M059J (cell line): ENCODE results near the gene PSPH. TPM values are rescaled to one million over a fixed set of nuclear protein-coding genes. Genes with fewer than 3 reads are reported as not detected.

Experiments
- DNase-seq: peaks from one replicate; pipeline ENCODE4 v3.0.0-alpha.2; 2012; ENCODE audit warnings: low read depth
- total RNA-seq: library from RNA; depleted of rRNA; stranded (reverse); fragments of >200 nt; shearing (Covaris generic); gene quantifications from 2 replicates; pipeline ENCODE4 v1.2.3, GENCODE V29; 2014

The PSPH gene
- total RNA-seq, 1 experiment from 2014 or later, result 50.8 TPM

GRCh38 chr7:56003749-56004148 is 47.5 kb downstream of the PSPH start:
- DNase-seq, result no peak

- DNase-seq, result no peak
Measured at GRCh38 chr7:55996856-55997500, 54.3 kb downstream of the PSPH start.

- DNase-seq, result peak; percentile 56
Measured at GRCh38 chr7:55992346-55992745, 58.9 kb downstream of the PSPH start.

GRCh38 chr7:55983537-55983936 is 67.7 kb downstream of the PSPH start:
- DNase-seq, result no peak

- no peak for DNase-seq
Measured at GRCh38 chr7:55980266-55980665, 71.0 kb downstream of the PSPH start.

GRCh38 chr7:55977831-55978230 is 73.4 kb downstream of the PSPH start:
- DNase-seq, result peak; percentile 69

- DNase-seq, result no peak
Measured at GRCh38 chr7:55975988-55976633, 75.1 kb downstream of the PSPH start.

- no peak for DNase-seq
Measured at GRCh38 chr7:55973747-55974250, 77.4 kb downstream of the PSPH start.

- no peak for DNase-seq
Measured at GRCh38 chr7:55970978-55971377, 80.3 kb downstream of the PSPH start.

- DNase-seq, result no peak
Measured at GRCh38 chr7:55970561-55970960, 80.7 kb downstream of the PSPH start.

GRCh38 chr7:55969391-55969790 is 81.9 kb downstream of the PSPH start:
- DNase-seq, result no peak

GRCh38 chr7:55966851-55967250 is 84.4 kb downstream of the PSPH start:
- DNase-seq, result no peak

- no peak for DNase-seq
Measured at GRCh38 chr7:55965805-55966421, 85.3 kb downstream of the PSPH start.

- no peak for DNase-seq
Measured at GRCh38 chr7:55965100-55965470, 86.2 kb downstream of the PSPH start.

GRCh38 chr7:55964261-55965099 is 86.8 kb downstream of the PSPH start, which contains the start of gene NIPSNAP2:
NIPSNAP2 (plus strand) TSS chr7:55964585; CDS start chr7:55964610, 25 bp downstream.
- peak; percentile 65 for DNase-seq

- DNase-seq, result no peak
Measured at GRCh38 chr7:55963584-55964168, 87.6 kb downstream of the PSPH start.

- peak; percentile 43 for DNase-seq
Measured at GRCh38 chr7:55962014-55962413, 89.2 kb downstream of the PSPH start.
